ENCODE results near the gene ANXA4.
"Not testable (repeated sequence)": the region's sequence is repeated elsewhere in the genome, so short reads cannot be mapped to it uniquely, and the experiment has no call there.

Gene ANXA4

GRCh38 chr2:69780921-69781320 lies 39.0 kb downstream of the ANXA4 start:
- DNase-seq: no peak

- DNase-seq: no peak
Observed at GRCh38 chr2:69781321-69782248, 39.7 kb downstream of the ANXA4 start.

DNA sequence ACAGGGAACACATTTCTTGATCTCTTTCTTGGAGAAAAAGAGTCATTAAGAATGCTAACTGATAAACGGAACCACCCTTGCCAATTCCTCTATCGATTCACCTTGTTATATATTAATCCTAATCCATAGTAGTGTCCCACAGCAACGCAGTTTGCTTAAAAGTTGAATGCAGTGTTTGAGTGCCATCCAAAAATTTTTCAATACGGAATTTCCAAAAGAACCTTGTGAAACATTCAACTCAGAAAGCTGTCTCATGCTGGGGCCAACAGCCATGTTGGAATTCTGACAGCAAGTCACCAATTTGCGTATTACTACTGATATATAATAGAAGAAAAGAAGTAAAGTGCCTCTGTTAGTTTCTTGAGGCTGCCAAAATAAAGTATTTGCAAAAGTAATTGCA lies 42.3 kb downstream of the ANXA4 start:
- DNase-seq: no peak

GRCh38 chr2:69785358-69785757 lies 43.4 kb downstream of the ANXA4 start:
- no peak for DNase-seq

GRCh38 chr2:69786052-69786560 lies 44.2 kb downstream of the ANXA4 start:
- no peak for DNase-seq

DNA sequence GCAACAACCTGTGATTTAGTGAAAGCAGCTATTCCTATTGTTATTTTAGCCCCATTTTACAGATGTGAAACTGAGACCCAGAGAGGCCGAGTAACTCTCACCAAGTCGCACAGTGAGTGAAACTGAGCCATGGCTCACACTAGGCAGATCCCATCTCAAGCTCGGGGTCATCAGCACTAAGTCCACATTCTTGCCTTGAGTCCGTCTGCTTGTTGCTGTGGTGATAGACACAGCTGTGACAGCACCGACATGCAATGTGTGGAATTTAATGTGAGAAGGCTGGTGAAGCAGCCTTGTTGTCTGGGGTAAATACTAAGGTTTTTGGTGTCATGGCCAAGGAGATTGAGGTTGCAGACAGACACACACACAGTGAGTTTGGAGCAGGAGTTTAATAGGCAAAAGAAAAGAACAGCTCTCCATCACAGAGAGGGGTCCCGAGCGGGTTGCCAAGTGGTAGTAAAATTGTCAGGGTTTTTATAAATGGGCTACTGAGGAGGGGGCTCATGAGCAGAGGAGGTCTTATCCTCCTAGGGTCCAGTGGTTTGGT lies 47.3 kb downstream of the ANXA4 start:
- no peak for DNase-seq

DNA sequence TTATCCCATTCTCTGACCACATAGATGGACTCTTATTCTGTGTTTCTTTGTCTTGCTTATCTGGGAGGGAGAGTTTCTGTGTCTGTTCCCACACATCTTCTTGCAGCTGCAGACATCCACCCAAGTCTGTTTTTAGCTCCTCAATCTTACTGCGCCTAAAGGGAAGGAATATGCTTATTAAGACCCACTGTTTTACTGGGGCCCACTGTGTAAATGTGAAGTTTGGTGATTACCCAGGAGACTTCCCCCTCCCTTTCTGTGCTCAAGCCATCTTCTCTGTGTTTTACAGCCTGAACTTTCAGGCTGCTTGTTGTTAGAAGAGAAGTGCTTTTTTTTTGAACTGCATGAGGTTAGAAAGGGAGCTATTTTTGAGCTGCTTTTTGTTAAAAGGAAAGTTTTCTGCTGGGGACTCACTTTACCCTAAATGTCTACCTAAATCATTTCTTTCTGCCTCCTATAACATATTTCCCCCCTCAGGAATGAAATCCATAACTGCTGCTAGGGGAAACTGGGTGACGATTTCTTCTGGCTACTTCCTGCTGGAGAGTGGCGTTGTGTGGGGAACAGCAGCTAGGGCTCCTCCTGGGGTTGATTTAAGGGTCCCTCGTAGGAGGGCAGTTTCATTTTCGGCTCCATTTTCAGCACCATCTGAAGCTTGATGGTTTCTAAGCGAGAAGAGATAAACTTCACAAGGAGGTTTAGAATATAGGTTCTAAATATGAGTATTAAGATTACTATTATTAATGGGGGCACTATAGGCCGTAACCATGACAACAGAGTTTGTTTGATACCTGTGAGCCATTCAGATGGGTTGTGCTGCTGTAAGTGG lies 48.1 kb downstream of the ANXA4 start:
- DNase-seq: no peak

- no peak for DNase-seq
Observed at GRCh38 chr2:69790601-69790959, 48.6 kb downstream of the ANXA4 start.

- DNase-seq: no peak
Observed at GRCh38 chr2:69791045-69791444, 49.1 kb downstream of the ANXA4 start.

GRCh38 chr2:69796174-69796573 lies 54.2 kb downstream of the ANXA4 start:
- no peak for DNase-seq

DNA sequence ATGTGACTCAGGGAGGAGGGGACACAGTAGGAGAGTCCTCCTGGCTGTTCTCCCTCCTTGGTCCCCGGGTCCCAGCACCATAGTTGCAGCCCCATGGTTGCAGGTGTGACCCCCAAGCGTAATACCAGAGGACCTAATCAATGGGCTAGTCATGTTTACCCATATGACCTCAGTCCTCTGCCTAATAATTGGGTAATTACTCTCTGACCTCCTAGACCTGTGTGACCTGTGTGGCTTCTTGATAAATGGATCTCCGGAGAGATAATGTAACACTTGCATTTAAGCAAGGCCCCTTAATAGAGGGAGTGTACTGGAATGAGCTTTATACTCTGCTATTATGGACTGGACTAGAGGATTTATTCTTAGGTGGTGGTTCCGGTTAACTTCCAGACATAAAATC lies 55.3 kb downstream of the ANXA4 start:
- no peak for DNase-seq

GRCh38 chr2:69797836-69798289 lies 55.9 kb downstream of the ANXA4 start:
- DNase-seq: no peak

- no peak for DNase-seq
Observed at GRCh38 chr2:69798290-69798908, 56.5 kb downstream of the ANXA4 start.

DNA sequence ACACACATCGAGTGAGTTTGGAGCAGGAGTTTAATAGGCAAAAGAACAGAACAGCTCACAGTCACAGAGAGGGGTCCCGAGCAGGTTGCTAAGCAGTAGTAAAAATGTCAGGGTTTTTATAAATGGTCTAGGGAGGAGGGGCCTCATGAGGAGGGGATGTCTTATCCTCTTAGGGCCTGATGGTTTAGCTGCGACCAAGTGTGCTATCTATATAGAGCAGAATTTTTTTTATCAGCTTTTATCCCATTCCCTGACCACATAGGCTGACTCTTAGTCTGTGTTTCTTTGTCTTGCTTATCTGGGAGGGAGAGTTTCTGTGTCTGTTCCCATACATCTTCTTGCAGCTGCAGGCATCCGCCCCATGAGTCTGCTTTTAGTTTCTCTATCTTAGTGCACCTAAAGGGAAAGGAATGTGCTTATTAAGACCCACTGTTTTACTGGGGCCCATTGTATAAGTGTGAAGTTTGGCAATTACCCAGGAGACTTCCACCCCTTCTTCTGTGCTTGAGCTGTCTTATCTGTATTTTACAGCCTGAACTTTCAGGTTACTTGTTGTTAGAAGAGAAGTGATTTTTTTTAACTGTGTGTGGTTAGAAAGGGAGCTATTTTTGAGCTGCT lies 57.1 kb downstream of the ANXA4 start:
- DNase-seq: no peak

DNA sequence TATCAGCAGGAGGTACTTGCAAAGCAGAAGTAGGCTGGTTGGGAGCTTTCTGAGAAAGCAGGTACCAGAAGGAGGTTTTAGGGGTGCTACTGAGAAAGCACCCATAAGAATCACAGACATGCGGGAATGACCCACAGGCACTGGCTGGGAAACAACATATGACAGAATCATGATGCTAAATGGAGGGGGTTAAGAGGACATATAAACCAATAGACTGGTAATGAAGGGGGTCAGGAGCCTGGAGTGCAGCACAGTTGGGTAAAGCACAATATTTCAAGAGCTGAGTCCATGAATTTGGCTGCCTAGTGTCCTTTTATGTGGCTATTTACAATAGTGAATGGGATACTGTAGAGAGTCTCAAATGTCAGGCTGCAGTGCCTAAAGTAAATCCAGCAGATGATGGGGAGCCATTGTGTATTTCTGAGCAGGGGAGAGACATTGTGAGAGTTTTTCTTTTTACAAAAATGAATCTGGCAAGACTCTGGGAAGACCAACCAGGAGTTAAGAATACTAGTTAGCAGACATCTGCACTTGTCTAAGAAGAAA lies 59.9 kb downstream of the ANXA4 start:
- no peak for DNase-seq

DNA sequence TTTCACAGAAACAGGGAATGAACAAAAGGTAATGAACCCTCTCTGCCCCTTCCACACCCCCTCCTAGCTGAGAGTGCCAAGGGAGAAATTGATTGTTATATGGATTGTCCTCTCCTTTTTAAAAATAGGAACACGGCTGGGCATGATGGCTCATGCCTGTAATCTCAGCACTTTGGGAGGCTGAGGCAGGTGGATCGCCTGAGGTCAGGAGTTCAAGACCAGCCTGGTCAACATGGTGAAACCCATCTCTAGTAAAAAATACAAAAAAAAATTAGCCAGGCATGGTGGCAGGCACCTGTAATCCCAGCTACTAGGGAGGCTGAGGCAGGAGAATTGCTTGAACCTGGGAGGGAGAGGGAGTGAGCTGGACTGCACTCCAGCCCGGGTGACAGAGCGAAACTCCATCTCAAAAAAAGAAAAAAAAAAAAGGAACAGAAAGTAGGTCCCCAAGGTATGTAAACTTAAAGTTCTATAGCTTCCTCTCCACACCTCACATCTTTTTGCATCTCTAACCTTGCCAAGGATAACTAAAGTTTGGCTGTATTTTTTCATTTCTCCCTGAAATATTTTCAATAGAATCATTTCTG lies 60.9 kb downstream of the ANXA4 start:
- DNase-seq: not testable (repeated sequence)

GRCh38 chr2:69804416-69804815 lies 62.5 kb downstream of the ANXA4 start:
- DNase-seq: no peak

GRCh38 chr2:69805887-69806286 lies 64.0 kb downstream of the ANXA4 start:
- no peak for DNase-seq

GRCh38 chr2:69807821-69808540 lies 66.0 kb downstream of the ANXA4 start:
- no peak for DNase-seq

DNA sequence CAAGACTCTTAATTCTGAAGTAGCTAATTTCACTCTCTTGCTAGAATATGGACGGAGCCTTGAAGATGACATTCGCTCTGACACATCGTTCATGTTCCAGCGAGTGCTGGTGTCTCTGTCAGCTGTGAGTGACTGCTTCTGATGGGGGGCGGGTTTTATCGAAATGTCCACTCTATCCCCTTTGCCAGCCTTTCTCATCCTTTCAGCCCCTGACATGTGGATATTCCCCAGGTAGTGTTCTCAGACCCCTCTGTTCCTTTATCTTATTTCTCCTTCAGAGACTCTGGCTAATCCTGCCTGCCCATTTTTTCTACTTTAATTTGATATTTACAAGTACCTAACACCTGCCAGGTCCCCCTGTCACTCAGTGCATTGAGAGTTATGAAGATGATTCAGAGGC lies 68.6 kb downstream of the ANXA4 start:
- DNase-seq: no peak

DNA sequence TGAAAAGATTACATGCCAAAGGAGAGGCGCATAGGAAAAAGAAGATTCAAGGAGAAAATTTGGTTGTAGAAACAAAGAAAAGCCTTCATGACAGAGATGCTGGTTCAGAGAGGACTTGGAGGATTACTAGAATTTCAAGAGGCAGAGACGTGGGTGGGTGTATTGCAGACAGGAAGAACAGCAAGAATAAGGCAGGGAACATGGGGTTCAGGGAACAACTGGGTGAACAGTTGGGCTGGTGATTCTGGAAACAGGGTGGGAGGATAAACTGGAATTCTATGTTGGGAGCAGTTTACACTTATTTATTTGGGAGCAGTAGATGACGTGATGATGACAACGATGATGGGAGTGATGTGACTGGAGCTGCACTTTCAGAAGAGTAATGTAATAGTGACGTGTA lies 69.1 kb downstream of the ANXA4 start:
- no peak for DNase-seq

All from activated gamma-delta T cell (primary cell).